ENCODE data around the gene RGPD5. TPM values are rescaled to one million over a fixed set of nuclear protein-coding genes. Genes with fewer than 3 reads are reported as not detected.
"Not testable (repeated sequence)": the region's sequence is repeated elsewhere in the genome, so short reads cannot be mapped to it uniquely, and the experiment has no call there.

Gene RGPD5
- total RNA-seq = 86.1 TPM

DNA sequence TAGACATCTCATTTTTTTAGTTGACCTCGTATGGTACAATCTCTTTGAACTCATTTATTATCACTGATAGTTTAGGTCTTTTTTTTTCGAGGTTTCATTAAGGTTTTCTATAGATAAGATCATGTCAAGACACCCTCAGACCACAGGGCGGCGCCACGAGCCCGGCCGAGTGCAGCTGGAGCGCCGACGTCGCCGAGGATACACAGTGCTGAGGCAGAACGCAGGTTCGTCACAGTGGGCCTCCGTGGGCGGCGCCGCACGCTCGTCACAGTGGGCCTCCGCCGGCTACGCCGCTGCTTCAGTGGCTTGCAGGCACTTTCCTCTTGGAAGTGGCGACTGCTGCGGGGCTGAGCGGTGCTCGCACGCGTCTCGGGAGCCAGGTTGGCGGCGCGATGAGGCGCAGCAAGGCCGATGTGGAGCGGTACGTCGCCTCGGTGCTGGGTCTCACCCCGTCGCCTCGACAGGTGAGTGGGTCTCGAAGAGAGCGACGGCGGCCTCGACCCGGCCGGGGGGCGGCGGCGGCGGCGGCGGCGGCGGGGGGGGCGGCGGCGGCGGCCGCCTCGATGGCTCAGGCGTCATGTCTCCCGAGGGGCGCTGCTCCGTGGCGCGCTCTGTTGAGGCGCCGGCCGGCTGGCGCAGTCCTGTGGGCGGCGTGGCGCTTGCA, at the start of gene RGPD5:
TSS of gene RGPD5 (plus strand) at position 232 of the 664 bp plus-strand sequence. CDS start at position 393, 161 bp downstream.
- not testable (repeated sequence) for DNase-seq

DNA sequence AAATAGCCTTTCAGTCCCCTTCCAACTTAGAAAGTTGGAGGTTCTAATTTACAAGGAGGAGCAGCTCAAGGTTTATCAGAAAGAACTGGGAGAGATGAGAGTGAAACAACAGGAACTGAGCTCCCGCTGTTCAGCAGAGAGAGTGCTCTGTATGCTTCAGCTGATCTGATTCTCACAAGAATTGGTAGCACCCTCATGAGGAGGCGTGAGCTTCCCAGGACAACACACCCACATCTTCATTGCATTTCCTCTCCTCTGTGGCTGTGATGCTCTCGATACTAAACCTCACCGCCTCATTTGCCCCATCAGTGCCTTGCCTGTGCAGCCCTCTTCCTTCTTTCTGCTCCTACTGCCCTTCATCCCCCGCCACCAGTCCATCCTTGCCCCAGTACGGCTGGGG, 42.5 kb upstream of the RGPD5 start:
- DNase-seq = not testable (repeated sequence)

- not testable (repeated sequence) for DNase-seq
These were observed 36.8 kb upstream of the RGPD5 start for GRCh38 chr2:109757163-109757824.

DNA sequence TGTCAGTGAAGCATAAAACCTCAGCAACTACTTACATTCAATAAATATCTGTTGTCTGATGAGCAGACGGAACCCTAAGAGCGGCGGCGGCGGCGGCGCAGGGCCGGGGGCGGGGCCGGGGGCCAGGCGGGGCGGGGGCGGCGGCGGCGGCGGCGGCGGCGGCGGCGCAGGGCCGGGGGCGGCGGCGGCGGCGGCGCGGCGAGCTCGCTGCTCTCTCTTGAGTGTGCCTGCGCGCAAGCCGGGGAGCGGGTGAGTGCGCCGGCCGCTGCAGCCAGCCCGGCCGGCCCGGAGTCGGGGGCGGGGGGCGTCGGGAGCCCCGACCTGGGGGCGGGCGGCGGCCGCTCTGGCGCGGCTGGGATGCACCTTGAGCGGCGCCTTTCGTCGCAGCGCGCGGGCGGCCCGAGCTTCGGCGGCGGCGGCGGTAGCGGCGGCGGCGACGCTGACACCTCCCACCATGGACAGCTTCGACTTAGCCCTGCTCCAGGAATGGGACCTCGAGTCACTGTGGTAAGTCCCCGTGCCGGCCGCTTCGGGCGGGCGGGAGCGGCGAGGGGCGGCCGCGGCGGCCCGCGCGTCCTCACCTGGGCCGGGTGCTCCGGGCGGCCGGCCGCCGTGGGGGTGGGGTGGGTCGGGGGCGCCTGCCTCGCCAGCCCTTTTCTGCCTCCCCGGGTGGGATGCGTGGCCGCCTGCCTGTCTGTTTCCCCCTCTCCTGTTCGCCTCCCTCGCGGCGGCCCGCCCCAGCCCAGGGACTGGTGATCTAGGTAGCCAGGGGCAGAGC, 33.7 kb upstream of the RGPD5 start:
- DNase-seq = not testable (repeated sequence)

GRCh38 chr2:109761043-109761454, 33.1 kb upstream of the RGPD5 start:
- DNase-seq = not testable (repeated sequence)

DNA sequence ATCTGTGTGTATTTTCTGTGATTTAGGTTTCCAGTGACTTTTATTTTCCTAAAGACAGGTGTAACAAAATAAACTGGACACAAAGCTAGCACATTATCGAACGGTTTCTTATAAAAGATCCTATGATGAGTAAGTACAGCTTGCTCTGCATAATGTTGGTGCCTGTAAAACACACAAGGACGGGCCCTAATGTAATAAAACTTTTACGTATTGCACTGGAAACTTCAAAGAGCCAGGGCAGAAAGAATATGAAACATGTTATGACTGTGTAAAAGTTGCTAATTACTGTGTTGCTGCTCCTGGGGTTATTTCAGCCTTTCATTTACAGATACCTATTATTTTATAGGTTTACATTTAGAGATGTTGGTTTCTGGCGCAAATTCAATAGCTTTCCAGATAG, 32.1 kb upstream of the RGPD5 start:
- DNase-seq = not testable (repeated sequence)

GRCh38 chr2:109766074-109766473, 28.0 kb upstream of the RGPD5 start:
- DNase-seq = not testable (repeated sequence)

DNA sequence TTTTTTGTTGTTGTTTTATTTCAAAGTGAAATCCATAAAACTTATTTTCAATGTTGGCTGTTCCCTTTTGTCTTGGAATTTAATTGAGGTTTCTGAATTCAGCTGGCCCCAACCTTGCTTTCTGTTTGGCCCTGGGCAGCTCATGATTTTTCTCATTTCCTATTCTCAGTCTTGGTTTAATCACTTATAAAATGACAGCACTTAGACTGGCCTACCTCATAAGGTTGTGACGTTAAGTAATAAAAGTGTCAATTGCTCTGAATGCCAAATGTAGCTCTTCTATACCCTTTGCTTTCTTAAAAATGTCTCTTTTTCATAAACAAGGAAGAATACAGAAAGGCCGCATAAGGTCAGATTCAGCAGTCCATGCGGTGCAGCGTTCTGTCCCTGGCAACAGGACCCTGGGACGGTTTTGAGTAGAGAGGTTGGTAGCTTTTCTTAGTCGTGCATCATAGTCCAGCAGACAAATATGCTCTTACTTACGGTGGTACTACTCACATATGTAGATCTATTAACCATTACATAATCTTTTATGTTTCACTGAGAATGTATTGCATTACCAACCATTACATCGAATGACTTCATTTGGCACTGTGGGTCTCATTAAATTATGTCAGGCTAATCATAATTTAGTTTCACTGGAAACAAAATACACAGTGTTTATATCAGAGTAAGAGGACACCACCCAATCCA, 27.1 kb upstream of the RGPD5 start:
- DNase-seq = not testable (repeated sequence)

- DNase-seq = not testable (repeated sequence)
These were observed 25.2 kb upstream of the RGPD5 start for GRCh38 chr2:109768934-109769333.

DNA sequence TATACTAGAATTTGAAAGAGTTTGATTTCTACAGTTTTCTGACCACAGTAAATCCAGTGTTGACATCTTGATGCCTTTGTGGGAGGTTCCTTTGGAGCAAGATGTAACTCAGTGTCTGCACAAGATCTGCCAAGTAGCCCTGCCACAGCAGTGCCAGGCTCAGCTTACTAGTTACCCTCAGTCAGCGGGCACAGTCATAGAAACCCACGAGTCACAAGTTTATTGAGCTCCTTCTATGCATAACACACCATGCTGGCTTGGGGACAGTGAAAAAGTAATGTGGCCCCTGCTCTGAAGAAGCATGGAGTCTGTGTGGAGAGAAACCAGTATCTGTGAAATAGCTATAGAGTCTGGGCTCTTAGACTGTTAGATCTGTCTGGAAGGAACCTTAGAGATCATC, 15.0 kb upstream of the RGPD5 start:
- not testable (repeated sequence) for DNase-seq

GRCh38 chr2:109781147-109781816, 12.8 kb upstream of the RGPD5 start:
- not testable (repeated sequence) for DNase-seq

- DNase-seq = not testable (repeated sequence)
These were observed 11.6 kb upstream of the RGPD5 start for GRCh38 chr2:109782446-109782993.

DNA sequence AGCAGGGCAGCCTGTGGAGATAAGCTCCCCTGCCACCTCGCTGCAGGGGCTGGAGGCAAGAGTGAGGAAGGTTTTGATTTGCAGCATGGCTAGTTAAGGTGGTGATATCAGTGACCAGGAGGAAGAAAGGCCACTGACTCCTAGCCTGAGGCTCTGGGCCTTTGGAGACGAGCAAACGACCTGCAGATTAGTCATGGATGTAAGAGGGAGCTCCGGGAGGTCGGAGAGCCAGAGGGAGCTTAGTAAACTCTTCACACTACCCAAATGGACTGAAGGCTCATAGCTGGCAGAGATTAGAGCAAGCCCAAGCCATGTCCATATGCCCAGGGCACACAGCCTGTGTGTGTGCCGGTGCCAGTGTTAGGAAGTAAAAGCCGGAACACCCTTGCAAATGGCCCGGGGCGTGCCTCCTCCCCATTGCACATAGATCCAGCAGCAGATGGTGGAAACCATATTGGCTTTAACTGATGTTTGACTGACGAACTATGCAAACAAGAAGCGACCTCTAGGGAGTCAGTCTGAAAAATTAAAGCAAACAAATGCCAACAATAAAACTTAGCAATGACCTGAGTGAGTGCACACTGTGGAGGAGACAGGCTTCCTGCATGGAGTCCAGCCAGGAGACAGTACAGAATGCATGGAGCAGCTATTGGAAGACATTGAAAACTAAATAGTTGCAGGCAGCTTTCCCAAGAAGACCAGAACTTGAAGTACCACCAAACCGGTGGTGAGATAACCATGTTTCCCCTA, 2.4 kb upstream of the RGPD5 start:
- DNase-seq = not testable (repeated sequence)

GRCh38 chr2:109792659-109793058, 1.4 kb upstream of the RGPD5 start:
- DNase-seq = not testable (repeated sequence)

GRCh38 chr2:109871129-109871751, 77.1 kb downstream of the RGPD5 start:
- not testable (repeated sequence) for DNase-seq

DNA sequence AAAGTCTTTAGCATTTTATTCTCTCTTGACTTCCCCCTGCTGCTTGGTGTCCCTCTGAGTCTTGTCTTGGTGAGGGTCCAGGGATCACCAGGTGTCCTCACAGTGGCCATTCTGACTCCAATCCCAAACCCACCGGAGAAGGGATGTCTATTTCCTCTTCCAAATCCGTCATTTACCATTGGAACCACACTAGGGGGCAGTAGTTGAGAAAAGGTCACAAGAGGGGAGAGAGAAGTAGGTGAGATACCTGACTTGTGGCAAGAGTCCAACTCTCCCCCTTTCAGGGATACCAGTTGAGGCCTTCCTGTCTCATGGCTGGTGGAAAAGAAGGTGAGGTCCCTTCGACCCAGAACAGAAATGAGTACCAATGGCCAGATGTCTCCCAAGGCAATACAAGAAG, 82.5 kb downstream of the RGPD5 start:
- DNase-seq = not testable (repeated sequence)

DNA sequence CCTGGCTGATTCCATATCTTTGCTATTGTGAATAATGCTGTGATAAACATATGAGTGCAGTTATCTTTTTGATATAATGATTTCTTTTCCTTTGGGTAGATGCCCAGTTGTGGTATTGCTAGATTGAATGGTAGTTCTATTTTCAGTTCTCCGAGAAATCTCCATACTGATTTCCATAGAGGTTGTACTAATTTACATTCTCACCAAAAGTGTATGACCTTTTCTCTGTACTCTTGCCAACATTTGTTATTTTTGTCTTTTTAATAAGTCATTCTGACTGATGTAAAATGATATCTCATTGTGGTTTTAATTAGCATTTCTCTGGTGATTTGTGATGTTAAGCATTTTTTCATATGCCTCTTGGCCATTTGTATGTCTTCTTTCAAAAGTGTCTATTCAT, 88.0 kb downstream of the RGPD5 start:
- not testable (repeated sequence) for DNase-seq

- not testable (repeated sequence) for DNase-seq
These were observed 94.3 kb downstream of the RGPD5 start for GRCh38 chr2:109888414-109888813.

DNA sequence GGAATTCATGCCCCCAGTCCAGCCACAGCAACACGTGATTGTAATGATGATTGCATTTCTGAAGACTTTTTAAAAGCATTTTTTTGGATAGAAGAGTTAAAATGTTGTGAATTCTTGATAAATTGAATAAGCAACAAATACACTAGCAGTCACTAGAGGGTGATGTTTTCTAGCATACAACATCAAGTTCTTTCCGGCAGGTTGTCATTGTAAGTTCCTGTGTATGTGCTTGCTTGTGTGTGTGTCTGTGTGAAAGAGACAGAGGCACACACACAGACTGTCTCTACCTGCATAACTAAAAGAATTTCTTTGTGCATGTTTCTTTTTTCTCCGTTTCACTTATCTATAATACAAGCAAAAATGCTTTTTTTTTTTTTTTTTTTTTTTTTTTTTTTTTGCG, 95.8 kb downstream of the RGPD5 start:
- not testable (repeated sequence) for DNase-seq

DNA sequence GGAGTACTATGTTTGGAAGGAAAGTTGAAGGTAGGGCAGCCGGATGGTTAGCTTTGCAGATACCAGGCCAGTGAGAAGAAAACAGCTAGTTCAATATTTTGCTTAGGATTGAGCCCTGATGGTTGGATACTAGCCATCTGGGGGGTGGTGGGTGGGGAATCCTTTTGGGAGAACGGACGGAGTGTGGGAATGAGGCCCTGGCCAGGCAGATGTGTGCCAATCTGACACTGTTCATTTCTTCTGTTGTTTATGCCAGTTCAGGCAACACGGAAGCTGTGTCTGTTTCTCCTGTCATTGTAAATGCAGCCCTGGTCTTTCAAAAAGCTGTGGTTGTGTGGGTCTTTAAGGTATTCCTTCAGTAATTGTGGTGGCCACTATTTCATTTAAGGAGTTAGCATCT, 96.9 kb downstream of the RGPD5 start:
- DNase-seq = not testable (repeated sequence)
